Testis (tissue), 3 donors: Measurements from ENCODE around the gene GRM4. TPM values are rescaled to one million over a fixed set of nuclear protein-coding genes. Genes with fewer than 3 reads are reported as not detected.

Source experiments
- DNase-seq: peaks from one replicate; pipeline ENCODE4 v3.0.0-alpha.2; 2019
- H3K27ac ChIP-seq, 2 donors: fragments of 200-600 bp; sonication (generic); one replicate each; pipeline ENCODE4 v1.5.1; 2019
- H3K27me3 ChIP-seq: fragments of 200-600 bp; sonication (generic); one replicate; pipeline ENCODE4 v1.5.1; 2019
- H3K36me3 ChIP-seq: fragments of 200-600 bp; sonication (generic); one replicate; pipeline ENCODE4 v1.5.1; 2017; ENCODE audit warnings: low read depth; ENCODE audit errors: missing control alignments
- H3K4me1 ChIP-seq: fragments of 200-600 bp; sonication (generic); one replicate; pipeline ENCODE4 v1.5.1; 2019
- H3K4me3 ChIP-seq, 2 donors: fragments of 200-600 bp; sonication (generic); one replicate each; pipeline ENCODE4 v1.5.1; 2017 to 2019
- H3K9me3 ChIP-seq: fragments of 200-600 bp; sonication (generic); one replicate; pipeline ENCODE4 v1.5.1; 2017
- CTCF ChIP-seq, 3 experiments: fragments of 450-650 bp in 2 of 3; fragments of 200-600 bp in 1 of 3; sonication (generic) in 1 of 3; IDR thresholded peaks; one replicate each; pipeline ENCODE4 v1.5.1; 2016 to 2019; ENCODE audit warnings: antibody characterized with exemption in 3 of 3, mild to moderate bottlenecking in 2 of 3, moderate library complexity in 1 of 3
- POLR2A ChIP-seq: fragments of 450-650 bp; IDR thresholded peaks from one replicate; pipeline ENCODE4 v1.6.1; 2017; ENCODE audit warnings: antibody characterized with exemption, mild to moderate bottlenecking, moderate library complexity
- WGBS, 2 donors: methylation state at CpG; one replicate each; pipeline ENCODE4 v1.1.5; 2018; 5-methylcytosine and 5-hydroxymethylcytosine counted together
- intact Hi-C: fragments of 100-400 bp; cut with DNase I; formaldehyde crosslinking; loops from one replicate; pipeline ENCODE4 v1.15.1; 2023; ENCODE audit warnings: low total_unique reads
- polyA plus RNA-seq: library from polyadenylated mRNA; stranded (reverse); fragments of 350-450 nt; fragmentation: Illumina TruSeq; extraction: RNeasy Lipid Tissue Mini Kit (QIAGEN cat#74804); gene quantifications from one replicate; pipeline ENCODE4 v1.2.3, GENCODE V29; 2014; ENCODE audit warnings: low read depth, low replicate concordance; ENCODE audit not compliant: insufficient read depth
- total RNA-seq, 2 donors: library from RNA; depleted of rRNA; stranded (reverse); fragments of >200 nt; gene quantifications; one replicate each; pipeline ENCODE4 v1.2.3, GENCODE V29; 2016

GRM4 gene
- total and polyA plus RNA-seq, 3 donors from 2014 or later: 1.6 to 3.5 (median 3.5) TPM

GRCh38 chr6:34059136-34059731 lies 86.7 kb downstream of the GRM4 start:
- Histone ChIP-seq H3K9me3 (no peaks in the 10 kb centered on the region), H3K36me3 (no peaks in the 10 kb centered on the region), H3K27ac (no peak overlapping the region), H3K4me1 (peaks cover 9% of the 10 kb centered on the region), H3K27me3 (no peaks in the 10 kb centered on the region), H3K4me3 (no peak overlapping the region)
- DNase-seq: no peak
- 87 to 88% methylated on average over 16 to 17 of the region's 17 CpGs for WGBS, 2 donors
- TF ChIP-seq CTCF (IDR thresholded peaks at IDR 0.05) (no peak), POLR2A (no peak)
- intact Hi-C loops: no loop called here

DNA sequence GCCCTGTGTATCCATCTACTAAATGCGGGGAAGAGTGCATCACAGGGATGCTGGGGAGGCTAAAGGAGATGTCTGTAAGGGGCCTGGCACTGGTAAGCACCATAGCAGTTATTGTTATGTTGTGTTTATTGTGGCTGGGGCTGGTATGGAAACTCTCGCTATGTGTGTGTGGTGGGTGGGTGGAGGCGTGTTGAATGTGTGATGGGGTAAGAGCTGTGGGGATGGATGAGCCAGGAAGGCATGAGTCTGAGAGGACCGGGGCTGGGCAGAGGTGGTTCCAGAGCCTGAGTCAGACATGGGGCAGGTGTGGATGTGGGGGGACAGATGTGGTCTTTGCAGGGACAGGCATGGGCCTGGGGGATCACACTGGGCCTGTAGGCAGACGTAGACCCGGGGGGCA lies 88.1 kb downstream of the GRM4 start:
- H3K27me3 ChIP-seq: no peaks in the 10 kb centered on the region
- WGBS, 2 donors: 90 to 96% methylated on average over 6 of the region's 6 CpGs
- H3K4me3 ChIP-seq: no peak overlapping the region
- DNase-seq: no peak
- H3K27ac ChIP-seq: no peak overlapping the region
- no peak for TF ChIP-seq CTCF (IDR thresholded peaks at IDR 0.05)
- TF ChIP-seq POLR2A: no peak
- H3K9me3 ChIP-seq: no peaks in the 10 kb centered on the region
- H3K36me3 ChIP-seq: no peaks in the 10 kb centered on the region
- intact Hi-C loops: no loop called here
- H3K4me1 ChIP-seq: peaks cover 12% of the 10 kb centered on the region

DNA sequence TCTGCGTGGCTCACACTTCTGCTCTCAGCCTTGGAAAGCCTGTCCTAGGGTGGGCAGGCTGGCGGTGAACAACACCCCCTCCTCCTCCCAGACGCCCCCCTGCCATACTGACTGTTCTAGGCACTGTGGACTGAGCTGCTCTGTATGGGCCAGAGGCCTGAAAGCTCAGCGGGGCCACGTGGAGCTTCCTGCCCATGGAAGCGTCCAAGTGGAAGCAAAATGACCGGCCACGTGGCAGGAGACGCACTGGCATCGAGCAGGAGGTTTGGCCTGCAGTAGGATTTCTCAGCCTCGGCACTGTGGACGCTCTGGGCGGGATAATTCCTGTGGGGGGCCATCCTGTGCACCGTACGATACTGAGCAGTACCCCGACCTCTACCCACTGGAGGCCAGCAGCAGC lies 88.7 kb downstream of the GRM4 start:
- Histone ChIP-seq H3K9me3 (no peaks in the 10 kb centered on the region), H3K4me1 (peaks cover 12% of the 10 kb centered on the region), H3K27me3 (no peaks in the 10 kb centered on the region), H3K36me3 (no peaks in the 10 kb centered on the region), H3K4me3 (no peak overlapping the region), H3K27ac (no peak overlapping the region)
- no peak for DNase-seq
- intact Hi-C loops: no loop called here
- WGBS, 2 donors: 92 to 96% methylated on average over 5 to 16 of the region's 16 CpGs
- TF ChIP-seq CTCF (IDR thresholded peaks at IDR 0.05): no peak
- TF ChIP-seq POLR2A: no peak

- Histone ChIP-seq H3K36me3 (no peaks in the 10 kb centered on the region), H3K4me3 (peak overlapping the region in 1 of 2 donors; percentile 14), H3K4me1 (peaks cover 12% of the 10 kb centered on the region), H3K27me3 (no peaks in the 10 kb centered on the region), H3K9me3 (no peaks in the 10 kb centered on the region), H3K27ac (no peak overlapping the region)
- WGBS, 2 donors: 17 to 22% methylated on average over 23 to 29 of the region's 36 CpGs
- TF ChIP-seq POLR2A (no peak), CTCF (IDR thresholded peaks at IDR 0.05) (no peak)
- intact Hi-C loops: no loop called here
- peak; percentile 60 for DNase-seq
These were observed 89.4 kb downstream of the GRM4 start for GRCh38 chr6:34056305-34057108.
